IMR-90 (cell line): ENCODE data around the gene DNM2.

Experiments
- BHLHE40 ChIP-seq: fragments of 150-350 bp; IDR thresholded peaks from 2 replicates; pipeline ENCODE4 v1.6.1; 2016; ENCODE audit warnings: mild to moderate bottlenecking, low read depth, low read length
- CEBPB ChIP-seq: IDR thresholded peaks from 2 replicates; pipeline ENCODE4 v1.6.1; 2012; ENCODE audit warnings: low read depth, low read length, improper control_type of control experiment
- CHD1 ChIP-seq: IDR thresholded peaks from 2 replicates; pipeline ENCODE4 v1.6.1; 2012; ENCODE audit warnings: low read depth, low read length, improper control_type of control experiment
- CTCF ChIP-seq: conservative IDR thresholded peaks from 2 replicates; pipeline ENCODE4 v1.5.1; 2012; ENCODE audit warnings: mild to moderate bottlenecking, low read depth, low read length, improper control_type of control experiment
- MAFK ChIP-seq: IDR thresholded peaks from 2 replicates; pipeline ENCODE4 v1.6.1; 2012; ENCODE audit warnings: low read depth, low read length, improper control_type of control experiment
- MAZ ChIP-seq: IDR thresholded peaks from 2 replicates; pipeline ENCODE4 v1.6.1; 2012; ENCODE audit warnings: low read depth, mild to moderate bottlenecking, low read length, improper control_type of control experiment, moderate library complexity, borderline replicate concordance
- MXI1 ChIP-seq: IDR thresholded peaks from 2 replicates; pipeline ENCODE4 v1.6.1; 2012; ENCODE audit warnings: low read depth, mild to moderate bottlenecking, low read length, moderate library complexity, borderline replicate concordance
- NFE2L2 ChIP-seq: fragments of 150-350 bp; IDR thresholded peaks from 2 replicates; pipeline ENCODE4 v1.6.1; 2016; ENCODE audit warnings: low read depth, mild to moderate bottlenecking, low read length
- POLR2A ChIP-seq: IDR thresholded peaks from 2 replicates; pipeline ENCODE4 v1.6.1; 2012; ENCODE audit warnings: mild to moderate bottlenecking, low read depth, low read length
- RAD21 ChIP-seq: IDR thresholded peaks from 2 replicates; pipeline ENCODE4 v1.6.1; 2012; ENCODE audit warnings: low read length, improper control_type of control experiment
- RCOR1 ChIP-seq: IDR thresholded peaks from 2 replicates; pipeline ENCODE4 v1.6.1; 2012; ENCODE audit warnings: mild to moderate bottlenecking, low read length, improper control_type of control experiment; ENCODE audit not compliant: insufficient replicate concordance
- RFX5 ChIP-seq: IDR thresholded peaks from 2 replicates; pipeline ENCODE4 v1.8.0; 2012; ENCODE audit warnings: low read depth, mild to moderate bottlenecking, low read length, moderate library complexity
- SMC3 ChIP-seq: fragments of 150-350 bp; IDR thresholded peaks from 2 replicates; pipeline ENCODE4 v1.6.1; 2016; ENCODE audit warnings: low read depth, mild to moderate bottlenecking, antibody characterized with exemption, low read length, moderate library complexity
- USF2 ChIP-seq: fragments of 150-350 bp; IDR thresholded peaks from 2 replicates; pipeline ENCODE4 v1.6.1; 2017; ENCODE audit warnings: mild to moderate bottlenecking, antibody characterized with exemption, low read length, low read depth

DNA sequence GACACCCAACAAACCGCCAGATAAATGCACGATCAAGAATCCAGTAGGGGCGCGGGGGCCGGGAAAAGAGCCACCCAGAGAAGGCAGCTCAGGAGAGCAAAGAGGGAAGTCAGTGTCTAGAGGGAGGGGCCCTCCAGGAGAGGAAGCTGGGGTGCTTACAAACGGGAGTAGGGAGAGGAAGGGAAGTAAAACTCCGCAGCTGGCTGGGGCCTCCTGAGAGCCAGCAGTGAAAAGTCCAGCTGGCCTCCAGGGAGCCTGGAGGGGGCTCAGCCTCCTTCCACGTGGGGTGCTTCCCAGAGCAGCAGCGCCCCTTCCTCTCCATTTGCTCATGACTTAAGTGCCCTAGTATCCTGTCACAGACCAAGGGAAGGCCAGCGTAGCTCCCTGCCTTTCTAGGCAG is 66.4 kb downstream of the DNM2 start:
- TF ChIP-seq CTCF (no peak), RFX5 (no peak), POLR2A (no peak), USF2 (no peak), BHLHE40 (no peak), MAZ (no peak), CHD1 (no peak), RAD21 (no peak), MAFK (no peak), RCOR1 (no peak), SMC3 (no peak), MXI1 (no peak), CEBPB (no peak), NFE2L2 (no peak)
